ENCODE data around the gene FAM111A.
A peak's percentile ranks its signal among the peaks of the same experiment; 100 is the strongest.

The FAM111A gene

GRCh38 chr11:59154610-59155009 is 12.0 kb downstream of the FAM111A start:
- ChIA-PET CTCF (interaction anchor here (5.4 kb wide), 1 partner anchor 10 kb away, joined by 117 read pairs; the partner anchor contains the start of gene FAM111A), POLR2A (no interaction called here)
- Histone ChIP-seq H3K4me3 (ENCODE audit: control insufficient read depth in 1 of 7, extremely low read depth in 1 of 7, insufficient read depth in 4 of 7, low read depth in 2 of 7, low read length in 6 of 7) (no peak overlapping the region), H3K36me3 (ENCODE audit: control insufficient read depth in 4 of 4, insufficient read depth in 4 of 4, low read length in 3 of 4) (peaks cover 13 to 29% (median 20%) of the 10 kb centered on the region in 4 experiments), H3K27me3 (replicated peaks in 2 of 5; ENCODE audit: control insufficient read depth in 4 of 5, insufficient read depth in 5 of 5, low read length in 4 of 5) (no peaks in the 10 kb centered on the region), H3K27ac (ENCODE audit: insufficient read depth in 1 of 2, low read depth in 1 of 2, low read length in 2 of 2, poor library complexity in 1 of 2, severe bottlenecking in 2 of 2) (no peak overlapping the region), H3K9me3 (ENCODE audit: control extremely low read depth in 1 of 5, control insufficient read depth in 4 of 5, insufficient read depth in 2 of 5, low read depth in 1 of 5, low read length in 4 of 5) (no peaks in the 10 kb centered on the region), H3K4me1 (ENCODE audit: control extremely low read depth in 1 of 4, control insufficient read depth in 4 of 4, insufficient read depth in 4 of 4, low read length in 3 of 4) (peaks cover 0 to 18% (median 13%) of the 10 kb centered on the region in 4 experiments)
- 93% methylated on average over 5 of the region's 5 CpGs for WGBS (ENCODE audit: insufficient coverage)
- no peak for DNase-seq

GRCh38 chr11:59157433-59157832 is 14.8 kb downstream of the FAM111A start:
- CTCF ChIA-PET, result interaction anchor here (0.7 to 5.4 kb wide), 17 partner anchors 9 to 522 kb away, joined by 3 to 117 read pairs (median 6); partner anchors contain the start of genes DTX4 and FAM111A

GRCh38 chr11:59158206-59159068 is 15.8 kb downstream of the FAM111A start:
- no peaks in the 10 kb centered on the region for H3K9me3 ChIP-seq (ENCODE audit: control extremely low read depth in 1 of 5, control insufficient read depth in 4 of 5, insufficient read depth in 2 of 5, low read depth in 1 of 5, low read length in 4 of 5)
- ChIA-PET CTCF (interaction anchor here (0.6 to 5.4 kb wide), 35 partner anchors 8 to 527 kb away, joined by 3 to 117 read pairs (median 4); partner anchors contain the start of genes DTX4 and FAM111A), POLR2A (interaction anchor here (0.8 kb wide), 1 partner anchor 11 kb away, joined by 3 read pairs; no protein-coding TSS in a partner anchor)
- H3K36me3 ChIP-seq (ENCODE audit: control insufficient read depth in 4 of 4, insufficient read depth in 4 of 4, low read length in 3 of 4), result peaks cover 0 to 4% (median 0%) of the 10 kb centered on the region in 4 experiments
- peaks cover 0 to 18% (median 13%) of the 10 kb centered on the region in 4 experiments for H3K4me1 ChIP-seq (ENCODE audit: control extremely low read depth in 1 of 4, control insufficient read depth in 4 of 4, insufficient read depth in 4 of 4, low read length in 3 of 4)
- DNase-seq, result peak; percentile 77 to 89 (median 87)
- H3K4me3 ChIP-seq (ENCODE audit: control insufficient read depth in 1 of 7, extremely low read depth in 1 of 7, insufficient read depth in 4 of 7, low read depth in 2 of 7, low read length in 6 of 7), result peak overlapping the region in 4 of 7 experiments; percentile 25 to 70 (median 40)
- peak overlapping the region in 1 of 2 experiments; percentile 3 for H3K27ac ChIP-seq (ENCODE audit: insufficient read depth in 1 of 2, low read depth in 1 of 2, low read length in 2 of 2, poor library complexity in 1 of 2, severe bottlenecking in 2 of 2)
- 33% methylated on average over 5 of the region's 8 CpGs for WGBS (ENCODE audit: insufficient coverage)
- H3K27me3 ChIP-seq (replicated peaks in 2 of 5; ENCODE audit: control insufficient read depth in 4 of 5, insufficient read depth in 5 of 5, low read length in 4 of 5), result no peaks in the 10 kb centered on the region

More at GRCh38 chr11:59157433-59157832, 14.8 kb downstream of the FAM111A start:
- no peak overlapping the region for H3K4me3 ChIP-seq (ENCODE audit: control insufficient read depth in 1 of 7, extremely low read depth in 1 of 7, insufficient read depth in 4 of 7, low read depth in 2 of 7, low read length in 6 of 7)
- no peaks in the 10 kb centered on the region for H3K27me3 ChIP-seq (replicated peaks in 2 of 5; ENCODE audit: control insufficient read depth in 4 of 5, insufficient read depth in 5 of 5, low read length in 4 of 5)
- POLR2A ChIA-PET, result no interaction called here
- H3K9me3 ChIP-seq (ENCODE audit: control extremely low read depth in 1 of 5, control insufficient read depth in 4 of 5, insufficient read depth in 2 of 5, low read depth in 1 of 5, low read length in 4 of 5), result no peaks in the 10 kb centered on the region
- WGBS (ENCODE audit: insufficient coverage), result 9% methylated on average over 1 of the region's 3 CpGs
- peaks cover under 1 to 12% (median 9%) of the 10 kb centered on the region in 4 experiments for H3K36me3 ChIP-seq (ENCODE audit: control insufficient read depth in 4 of 4, insufficient read depth in 4 of 4, low read length in 3 of 4)
- peaks cover 0 to 18% (median 13%) of the 10 kb centered on the region in 4 experiments for H3K4me1 ChIP-seq (ENCODE audit: control extremely low read depth in 1 of 4, control insufficient read depth in 4 of 4, insufficient read depth in 4 of 4, low read length in 3 of 4)
- no peak overlapping the region for H3K27ac ChIP-seq (ENCODE audit: insufficient read depth in 1 of 2, low read depth in 1 of 2, low read length in 2 of 2, poor library complexity in 1 of 2, severe bottlenecking in 2 of 2)
- DNase-seq, result no peak

- Histone ChIP-seq H3K4me1 (ENCODE audit: control extremely low read depth in 1 of 4, control insufficient read depth in 4 of 4, insufficient read depth in 4 of 4, low read length in 3 of 4) (no peaks in the 10 kb centered on the region), H3K9me3 (ENCODE audit: control extremely low read depth in 1 of 5, control insufficient read depth in 4 of 5, insufficient read depth in 2 of 5, low read depth in 1 of 5, low read length in 4 of 5) (no peaks in the 10 kb centered on the region), H3K27me3 (replicated peaks in 2 of 5; ENCODE audit: control insufficient read depth in 4 of 5, insufficient read depth in 5 of 5, low read length in 4 of 5) (no peaks in the 10 kb centered on the region), H3K4me3 (ENCODE audit: control insufficient read depth in 1 of 7, extremely low read depth in 1 of 7, insufficient read depth in 4 of 7, low read depth in 2 of 7, low read length in 6 of 7) (no peak overlapping the region), H3K27ac (ENCODE audit: insufficient read depth in 1 of 2, low read depth in 1 of 2, low read length in 2 of 2, poor library complexity in 1 of 2, severe bottlenecking in 2 of 2) (no peak overlapping the region), H3K36me3 (ENCODE audit: control insufficient read depth in 4 of 4, insufficient read depth in 4 of 4, low read length in 3 of 4) (no peaks in the 10 kb centered on the region)
- ChIA-PET POLR2A (no interaction called here), CTCF (interaction anchor here (0.8 to 18.7 kb wide), 5 partner anchors 16 to 512 kb away, joined by 3 to 259 read pairs (median 4); partner anchors contain the start of gene MPEG1)
- WGBS (ENCODE audit: insufficient coverage), result 100% methylated on average over 1 of the region's 3 CpGs
- DNase-seq, result peak in 1 of 3 donors; percentile 19
Observed at GRCh38 chr11:59164028-59164427, 21.4 kb downstream of the FAM111A start.

- peak within 1 kb of the TSS; percentile 61 to 82 (median 71) for H3K4me3 ChIP-seq (ENCODE audit: control insufficient read depth in 1 of 7, extremely low read depth in 1 of 7, insufficient read depth in 4 of 7, low read depth in 2 of 7, low read length in 6 of 7)
- H3K27ac ChIP-seq (ENCODE audit: insufficient read depth in 1 of 2, low read depth in 1 of 2, low read length in 2 of 2, poor library complexity in 1 of 2, severe bottlenecking in 2 of 2), result no peak within 1 kb of the TSS
- 0% methylated on average over 32 of the region's 64 CpGs for WGBS (ENCODE audit: insufficient coverage)
- peaks cover 0 to 34% (median 21%) of the 10 kb centered on the region in 5 experiments for H3K27me3 ChIP-seq (replicated peaks in 2 of 5; ENCODE audit: control insufficient read depth in 4 of 5, insufficient read depth in 5 of 5, low read length in 4 of 5)
- DNase-seq, result peak; percentile 91 to 95 (median 95)
- no peaks in the 10 kb centered on the region for H3K9me3 ChIP-seq (ENCODE audit: control extremely low read depth in 1 of 5, control insufficient read depth in 4 of 5, insufficient read depth in 2 of 5, low read depth in 1 of 5, low read length in 4 of 5)
- ChIA-PET CTCF (interaction anchor here (0.8 to 18.7 kb wide), 24 partner anchors 10 to 513 kb away, joined by 3 to 259 read pairs (median 4); partner anchors contain the start of genes FAM111A, MPEG1 and OR5A1), POLR2A (interaction anchor here (0.9 kb wide), 1 partner anchor 26 kb away, joined by 3 read pairs; no protein-coding TSS in a partner anchor)
- H3K4me1 ChIP-seq (ENCODE audit: control extremely low read depth in 1 of 4, control insufficient read depth in 4 of 4, insufficient read depth in 4 of 4, low read length in 3 of 4), result peaks cover 0 to 21% (median 16%) of the 10 kb centered on the region in 4 experiments
- H3K36me3 ChIP-seq (ENCODE audit: control insufficient read depth in 4 of 4, insufficient read depth in 4 of 4, low read length in 3 of 4), result no peaks in the 10 kb centered on the region
Observed at GRCh38 chr11:59171508-59172322, 29.1 kb downstream of the FAM111A start, which contains the start of gene DTX4. TSS of gene DTX4 (plus strand) at chr11:59172132. CDS start at chr11:59172596, 464 bp downstream.

- POLR2A ChIA-PET, result interaction anchor here (0.9 kb wide), 1 partner anchor 26 kb away, joined by 3 read pairs; no protein-coding TSS in a partner anchor
- H3K36me3 ChIP-seq (ENCODE audit: control insufficient read depth in 4 of 4, insufficient read depth in 4 of 4, low read length in 3 of 4), result no peaks in the 10 kb centered on the region
- peaks cover 0 to 21% (median 16%) of the 10 kb centered on the region in 4 experiments for H3K4me1 ChIP-seq (ENCODE audit: control extremely low read depth in 1 of 4, control insufficient read depth in 4 of 4, insufficient read depth in 4 of 4, low read length in 3 of 4)
- CTCF ChIA-PET, result interaction anchor here (0.7 to 18.7 kb wide), 16 partner anchors 9 to 512 kb away, joined by 3 to 259 read pairs (median 6); partner anchors contain the start of genes FAM111A and MPEG1
- H3K27ac ChIP-seq (ENCODE audit: insufficient read depth in 1 of 2, low read depth in 1 of 2, low read length in 2 of 2, poor library complexity in 1 of 2, severe bottlenecking in 2 of 2), result no peak overlapping the region
- peaks cover 0 to 34% (median 23%) of the 10 kb centered on the region in 5 experiments for H3K27me3 ChIP-seq (replicated peaks in 2 of 5; ENCODE audit: control insufficient read depth in 4 of 5, insufficient read depth in 5 of 5, low read length in 4 of 5)
- H3K4me3 ChIP-seq (ENCODE audit: control insufficient read depth in 1 of 7, extremely low read depth in 1 of 7, insufficient read depth in 4 of 7, low read depth in 2 of 7, low read length in 6 of 7), result peak overlapping the region; percentile 57 to 82 (median 68)
- DNase-seq, result peak in 2 of 3 donors; percentile 69 to 75
- H3K9me3 ChIP-seq (ENCODE audit: control extremely low read depth in 1 of 5, control insufficient read depth in 4 of 5, insufficient read depth in 2 of 5, low read depth in 1 of 5, low read length in 4 of 5), result no peaks in the 10 kb centered on the region
- 0% methylated on average over 27 of the region's 70 CpGs for WGBS (ENCODE audit: insufficient coverage)
Observed at GRCh38 chr11:59172345-59173079, 29.9 kb downstream of the FAM111A start.

Measured in common myeloid progenitor, CD34-positive (primary cell).